A673 (cell line): Measurements from ENCODE around the gene LKAAEAR1. TPM values are rescaled to one million over a fixed set of nuclear protein-coding genes. Genes with fewer than 3 reads are reported as not detected.

Source experiments
- BruUV-seq: library from RNA; stranded (reverse); fragments of 400-500 nt; replicated peaks from 2 replicates; lab custom pipeline; 2021; lab: Mats Ljungman, UMichigan
- CTCF ChIA-PET: fragments of 300-600 bp; sonication (Branson Sonifier 250); formaldehyde crosslinking; loops from one replicate; lab custom pipeline; 2022; ENCODE audit warnings: antibody characterized with exemption; lab: Charles Lee
- POLR2A ChIA-PET: fragments of 300-600 bp; sonication (Branson Sonifier 250); formaldehyde crosslinking; loops from one replicate; lab custom pipeline; 2022; ENCODE audit warnings: antibody characterized with exemption; ENCODE audit not compliant: low non-redundant PET; lab: Charles Lee
- DNase-seq: peaks from one replicate; pipeline ENCODE4 v3.0.0-alpha.2; 2015; ENCODE audit warnings: low spot score
- H3K27ac ChIP-seq: fragments of 200-600 bp; sonication (generic); 2 replicates; pipeline ENCODE4 v1.5.1; 2016; ENCODE audit warnings: mixed run types, low read depth, mild to moderate bottlenecking, mixed read lengths, antibody characterized with exemption, low read length; ENCODE audit not compliant: poor library complexity, severe bottlenecking
- H3K27me3 ChIP-seq: fragments of 200-600 bp; sonication (generic); replicated peaks from 2 replicates; pipeline ENCODE4 v1.6.1; 2017; ENCODE audit warnings: mixed run types, low read depth, mild to moderate bottlenecking, mixed read lengths, antibody characterized with exemption, low read length; ENCODE audit not compliant: insufficient read depth, poor library complexity
- H3K36me3 ChIP-seq: fragments of 200-600 bp; sonication (generic); 2 replicates; pipeline ENCODE4 v1.6.1; 2016; ENCODE audit warnings: mixed run types, mild to moderate bottlenecking, mixed read lengths, antibody characterized with exemption, low read length; ENCODE audit not compliant: insufficient read depth, poor library complexity, severe bottlenecking
- H3K4me1 ChIP-seq: fragments of 200-600 bp; sonication (generic); 2 replicates; pipeline ENCODE4 v1.6.1; 2017; ENCODE audit warnings: mixed run types, mild to moderate bottlenecking, mixed read lengths, antibody characterized with exemption, low read length; ENCODE audit not compliant: insufficient read depth, poor library complexity, severe bottlenecking
- H3K4me3 ChIP-seq: fragments of 200-600 bp; sonication (generic); 2 replicates; pipeline ENCODE4 v1.5.1; 2016; ENCODE audit warnings: low read depth, mixed run types, mild to moderate bottlenecking, mixed read lengths, low read length; ENCODE audit not compliant: poor library complexity, severe bottlenecking
- H3K9me3 ChIP-seq: fragments of 200-600 bp; sonication (generic); 2 replicates; pipeline ENCODE4 v1.6.1; 2016; ENCODE audit warnings: mixed run types, low read depth, mild to moderate bottlenecking, mixed read lengths, antibody characterized with exemption, low read length; ENCODE audit not compliant: poor library complexity, severe bottlenecking
- EZH2 ChIP-seq: fragments of 200-600 bp; sonication (generic); IDR thresholded peaks from 2 replicates; pipeline ENCODE4 v1.6.1; 2017; ENCODE audit warnings: borderline replicate concordance, low read depth, mild to moderate bottlenecking, mixed read lengths, antibody characterized with exemption, low read length; ENCODE audit not compliant: poor library complexity, severe bottlenecking
- intact Hi-C: fragments of 100-400 bp; cut with micrococcal nuclease; formaldehyde crosslinking; loops from one replicate; pipeline ENCODE4 v1.10.0; 2022; ENCODE audit not compliant: unreplicated experiment
- total RNA-seq: library from RNA; stranded (reverse); gene quantifications from 2 replicates; pipeline ENCODE4 v1.2.3, GENCODE V29; 2021
- TF ChIP-seq, protein P1 (sequence below): fragments of 300-800, 200-600 bp; sonication (generic); conservative IDR thresholded peaks from 2 replicates; pipeline ENCODE4 v1.5.1; 2017; ENCODE audit warnings: low read depth, mild to moderate bottlenecking, antibody characterized with exemption, low read length, moderate library complexity, mixed read lengths

LKAAEAR1 gene
- total RNA-seq, 1 experiment from 2014 or later: 0.62 TPM

DNA sequence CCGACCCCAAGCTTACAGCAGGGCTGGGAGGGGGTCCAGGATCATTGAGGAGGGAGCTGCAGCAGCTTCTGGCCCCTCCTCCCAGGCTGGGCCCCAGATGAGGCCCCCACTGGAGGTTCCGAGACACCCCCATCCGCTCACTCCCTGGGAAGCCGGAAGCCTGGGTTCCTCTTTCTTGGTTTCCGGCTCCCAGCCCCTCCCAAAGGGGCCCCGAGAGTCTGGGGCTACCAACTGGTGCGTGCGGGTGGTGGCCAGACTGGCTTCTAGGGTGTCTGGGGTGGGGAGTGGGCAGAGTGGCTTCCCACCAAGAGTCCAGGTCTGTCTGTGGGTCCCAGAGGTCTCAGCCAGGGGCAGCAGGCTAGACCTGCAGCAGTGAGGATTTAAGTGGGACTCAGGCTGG lies 7.1 kb downstream of the LKAAEAR1 start:
- Histone ChIP-seq H3K36me3 (peaks cover 6% of the 10 kb centered on the region), H3K4me1 (peaks cover 13% of the 10 kb centered on the region), H3K27ac (no peak overlapping the region), H3K4me3 (no peak overlapping the region), H3K27me3 (no peaks in the 10 kb centered on the region), H3K9me3 (no peaks in the 10 kb centered on the region)
- no peak for DNase-seq
- BruUV-seq: no TSS peak
- TF ChIP-seq EZH2: no peak
- TF ChIP-seq, protein P1, sequence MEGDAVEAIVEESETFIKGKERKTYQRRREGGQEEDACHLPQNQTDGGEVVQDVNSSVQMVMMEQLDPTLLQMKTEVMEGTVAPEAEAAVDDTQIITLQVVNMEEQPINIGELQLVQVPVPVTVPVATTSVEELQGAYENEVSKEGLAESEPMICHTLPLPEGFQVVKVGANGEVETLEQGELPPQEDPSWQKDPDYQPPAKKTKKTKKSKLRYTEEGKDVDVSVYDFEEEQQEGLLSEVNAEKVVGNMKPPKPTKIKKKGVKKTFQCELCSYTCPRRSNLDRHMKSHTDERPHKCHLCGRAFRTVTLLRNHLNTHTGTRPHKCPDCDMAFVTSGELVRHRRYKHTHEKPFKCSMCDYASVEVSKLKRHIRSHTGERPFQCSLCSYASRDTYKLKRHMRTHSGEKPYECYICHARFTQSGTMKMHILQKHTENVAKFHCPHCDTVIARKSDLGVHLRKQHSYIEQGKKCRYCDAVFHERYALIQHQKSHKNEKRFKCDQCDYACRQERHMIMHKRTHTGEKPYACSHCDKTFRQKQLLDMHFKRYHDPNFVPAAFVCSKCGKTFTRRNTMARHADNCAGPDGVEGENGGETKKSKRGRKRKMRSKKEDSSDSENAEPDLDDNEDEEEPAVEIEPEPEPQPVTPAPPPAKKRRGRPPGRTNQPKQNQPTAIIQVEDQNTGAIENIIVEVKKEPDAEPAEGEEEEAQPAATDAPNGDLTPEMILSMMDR: no peak
- intact Hi-C loops: no loop called here
- ChIA-PET CTCF (no interaction called here), POLR2A (no interaction called here)

DNA sequence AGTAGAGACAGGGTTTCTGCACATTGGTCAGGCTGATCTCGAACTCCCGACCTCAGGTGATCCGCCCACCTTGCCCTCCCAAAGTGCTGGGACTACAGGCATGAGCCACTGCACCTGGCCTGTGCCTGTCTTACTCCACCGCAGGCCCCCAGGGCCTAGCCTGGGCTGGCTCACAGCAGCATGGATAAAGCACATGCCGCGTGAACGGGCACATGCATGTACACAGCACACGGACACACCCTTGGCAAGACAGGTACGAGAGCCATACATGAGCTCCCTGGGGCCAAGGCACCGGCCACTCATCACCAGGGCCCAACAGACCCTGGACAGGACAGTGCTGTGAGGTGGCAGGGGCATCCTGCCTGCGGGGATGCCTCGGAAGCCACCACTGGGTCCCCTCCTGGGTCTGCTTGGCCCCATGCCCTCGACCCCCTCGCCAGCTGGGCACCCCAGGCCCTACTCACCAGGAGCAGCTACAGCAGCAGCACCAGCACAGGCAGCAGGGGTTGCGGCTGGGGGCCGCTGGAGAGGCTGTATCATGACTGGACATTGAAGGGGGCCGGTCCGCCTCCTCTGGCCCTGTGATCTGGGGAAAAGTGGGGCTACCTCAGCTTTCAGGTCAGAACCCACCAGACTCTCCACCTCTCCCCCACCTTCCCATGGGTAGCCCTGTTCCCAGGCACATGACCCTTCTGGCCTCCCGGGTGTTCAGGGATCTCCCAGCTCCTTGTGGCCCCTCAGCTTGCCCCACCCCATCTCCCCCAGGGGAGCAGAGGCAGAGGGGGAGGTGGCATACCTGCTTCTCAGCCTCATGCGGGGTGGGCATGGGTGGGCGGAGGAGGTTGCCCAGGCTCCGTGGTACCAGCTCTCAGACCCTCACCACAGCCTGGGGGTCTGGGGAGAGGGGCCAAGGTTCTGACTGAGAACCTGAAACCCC lies 7.9 kb downstream of the LKAAEAR1 start:
- POLR2A ChIA-PET: interaction anchor here (0.6 kb wide), 1 partner anchor 141 kb away, joined by 3 read pairs; no protein-coding TSS in a partner anchor

DNA sequence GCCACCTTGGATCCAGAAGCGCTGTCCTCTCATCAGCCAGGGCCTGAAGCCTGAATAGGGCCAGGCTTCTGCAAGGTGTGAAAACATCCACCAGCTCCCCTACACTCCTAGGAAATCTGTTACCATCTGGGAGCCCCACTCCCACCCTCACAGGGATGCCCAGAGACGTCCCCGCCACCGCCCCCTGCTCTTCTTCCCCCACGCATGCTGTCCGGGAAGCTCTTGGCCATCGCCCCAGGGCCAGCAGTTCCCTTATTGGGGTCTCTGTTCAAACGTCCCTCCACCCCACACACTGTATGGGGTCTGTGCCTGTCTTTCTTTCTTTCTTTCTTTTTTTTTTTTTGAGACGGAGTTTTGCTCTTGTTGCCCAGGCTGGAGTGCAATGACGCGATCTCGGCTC lies 8.6 kb downstream of the LKAAEAR1 start:
- intact Hi-C loops: no loop called here
- Histone ChIP-seq H3K27ac (no peak overlapping the region), H3K27me3 (no peaks in the 10 kb centered on the region), H3K9me3 (no peaks in the 10 kb centered on the region), H3K36me3 (peaks cover 6% of the 10 kb centered on the region), H3K4me1 (peaks cover 12% of the 10 kb centered on the region), H3K4me3 (no peak overlapping the region)
- no peak for DNase-seq
- no TSS peak for BruUV-seq
- TF ChIP-seq EZH2: no peak
- TF ChIP-seq, protein P1: no peak
- CTCF ChIA-PET: no interaction called here
- POLR2A ChIA-PET: interaction anchor here (0.6 kb wide), 1 partner anchor 140 kb away, joined by 3 read pairs; no protein-coding TSS in a partner anchor

More for the DNA sequence above, 7.9 kb downstream of the LKAAEAR1 start:
- Histone ChIP-seq H3K4me1 (peaks cover 12% of the 10 kb centered on the region), H3K36me3 (peaks cover 6% of the 10 kb centered on the region), H3K4me3 (no peak overlapping the region), H3K9me3 (no peaks in the 10 kb centered on the region), H3K27ac (no peak overlapping the region), H3K27me3 (no peaks in the 10 kb centered on the region)
- TF ChIP-seq, protein P1: no peak
- no peak for TF ChIP-seq EZH2
- CTCF ChIA-PET: no interaction called here
- BruUV-seq: no TSS peak
- no peak for DNase-seq
- intact Hi-C loops: no loop called here
